ENCODE results near the gene PCDHGA12.
"Not testable (repeated sequence)": the region's sequence is repeated elsewhere in the genome, so short reads cannot be mapped to it uniquely, and the experiment has no call there.

PCDHGA12 gene

GRCh38 chr5:141430332-141431113 is at the start of gene PCDHGA12:
PCDHGA12 (plus strand) TSS chr5:141430507; CDS start chr5:141430760, 253 bp downstream.
- DNase-seq = peak; percentile 43

GRCh38 chr5:141382469-141383294 is 47.6 kb upstream of the PCDHGA12 start, which contains the start of gene PCDHGA7:
PCDHGA7 (plus strand) TSS chr5:141382742; CDS start chr5:141382900, 158 bp downstream.
- no peak for DNase-seq

GRCh38 chr5:141383345-141383744 is 47.0 kb upstream of the PCDHGA12 start:
- no peak for DNase-seq

- no peak for DNase-seq
Observed at GRCh38 chr5:141384471-141385267, 45.6 kb upstream of the PCDHGA12 start.

GRCh38 chr5:141387557-141388311 is 42.6 kb upstream of the PCDHGA12 start, which contains the start of gene PCDHGB4:
PCDHGB4 (plus strand) TSS chr5:141387698; CDS start chr5:141387885, 187 bp downstream.
- DNase-seq = not testable (repeated sequence)

GRCh38 chr5:141388661-141389060 is 41.6 kb upstream of the PCDHGA12 start:
- DNase-seq = no peak

- DNase-seq = no peak
Observed at GRCh38 chr5:141389153-141390042, 40.9 kb upstream of the PCDHGA12 start.

GRCh38 chr5:141392429-141393198 is 37.7 kb upstream of the PCDHGA12 start, which contains the start of gene PCDHGA8:
PCDHGA8 (plus strand) TSS chr5:141392633; CDS start chr5:141392814, 181 bp downstream.
- DNase-seq = no peak

- no peak for DNase-seq
Observed at GRCh38 chr5:141393267-141393666, 37.0 kb upstream of the PCDHGA12 start.

- DNase-seq = not testable (repeated sequence)
Observed at GRCh38 chr5:141394401-141395187, 35.7 kb upstream of the PCDHGA12 start.

- DNase-seq = not testable (repeated sequence)
Observed at GRCh38 chr5:141397756-141398551, 32.4 kb upstream of the PCDHGA12 start, which contains the start of gene PCDHGB5. PCDHGB5 (plus strand) TSS chr5:141397947; CDS start chr5:141398128, 181 bp downstream.

GRCh38 chr5:141398608-141399007 is 31.7 kb upstream of the PCDHGA12 start:
- DNase-seq = no peak

GRCh38 chr5:141399555-141400258 is 30.6 kb upstream of the PCDHGA12 start:
- no peak for DNase-seq

- DNase-seq = no peak
Observed at GRCh38 chr5:141402553-141403243, 27.6 kb upstream of the PCDHGA12 start, which contains the start of gene PCDHGA9. PCDHGA9 (plus strand) TSS chr5:141402778; CDS start chr5:141402953, 175 bp downstream.

GRCh38 chr5:141403387-141403786 is 26.9 kb upstream of the PCDHGA12 start:
- no peak for DNase-seq

- peak; percentile 61 for DNase-seq
Observed at GRCh38 chr5:141407790-141408505, 22.4 kb upstream of the PCDHGA12 start, which contains the start of gene PCDHGB6. PCDHGB6 (plus strand) TSS chr5:141408021; CDS start chr5:141408203, 182 bp downstream.

All from femur (tissue), 1 donor.